SK-N-MC (cell line): ENCODE data around the gene EIF2B2.
"Not testable (repeated sequence)": the region's sequence is repeated elsewhere in the genome, so short reads cannot be mapped to it uniquely, and the experiment has no call there.

Experiments
- EZH2 ChIP-seq: fragments of 200-600 bp; sonication (generic); IDR thresholded peaks from one replicate; pipeline ENCODE4 v1.6.1; 2017; ENCODE audit warnings: antibody characterized with exemption
- POLR2AphosphoS5 ChIP-seq: IDR thresholded peaks from 2 replicates; pipeline ENCODE4 v1.6.1; 2012; ENCODE audit warnings: mild to moderate bottlenecking, low read depth, low read length, borderline replicate concordance

GRCh38 chr14:74995781-74996180, 6.9 kb upstream of the EIF2B2 start:
- TF ChIP-seq EZH2, POLR2AphosphoS5: not testable (repeated sequence)
